Posterior vena cava (tissue), 2 donors: ENCODE measurements around the gene IL17RA. TPM values are rescaled to one million over a fixed set of nuclear protein-coding genes. Genes with fewer than 3 reads are reported as not detected.

ENCODE experiments used
- DNase-seq: peaks from one replicate; pipeline ENCODE4 v3.0.0-alpha.2; 2020; ENCODE audit warnings: low spot score
- intact Hi-C, 2 donors: fragments of 100-400 bp; cut with DNase I; formaldehyde crosslinking; loops; one replicate each; pipeline versions ENCODE4 v1.14.1 to v1.14.2; 2022 to 2023
- total RNA-seq, 2 donors: library from RNA; stranded (reverse); fragmentation: NEBNext Ultra II Directional; extraction: Animal tissue kit (Norgen Biotek cat#: 25700); gene quantifications; one replicate each; pipeline ENCODE4 v1.2.1, GENCODE V29; 2021
- donor health status: DM: yes; HTN: yes; CAD: no.
- donor health status: DM: yes; HTN: yes; CAD: no.

Gene IL17RA
- total RNA-seq, 2 donors from 2014 or later, result 11.5 to 21.8 TPM

DNA sequence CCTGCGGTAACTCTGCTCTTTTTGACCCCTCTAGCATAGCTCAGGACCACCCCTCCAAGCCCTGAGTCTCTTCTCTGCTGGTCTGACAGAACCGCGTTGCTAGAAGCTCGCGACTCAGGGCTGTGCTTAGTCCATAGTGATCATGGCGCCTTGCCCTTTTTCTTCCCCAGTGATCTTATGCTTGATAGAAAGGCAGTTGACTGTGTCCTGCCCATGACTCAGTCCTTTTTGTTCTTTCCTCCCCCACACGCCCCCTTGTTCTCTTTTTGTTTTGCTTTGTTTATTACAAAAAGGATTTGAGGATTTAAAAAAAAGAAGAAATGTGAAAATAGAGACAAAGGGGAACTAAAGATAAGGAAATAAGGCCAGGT, 17.5 kb downstream of the IL17RA start:
- intact Hi-C loops, result no loop called here
- DNase-seq, result peak; percentile 40

DNA sequence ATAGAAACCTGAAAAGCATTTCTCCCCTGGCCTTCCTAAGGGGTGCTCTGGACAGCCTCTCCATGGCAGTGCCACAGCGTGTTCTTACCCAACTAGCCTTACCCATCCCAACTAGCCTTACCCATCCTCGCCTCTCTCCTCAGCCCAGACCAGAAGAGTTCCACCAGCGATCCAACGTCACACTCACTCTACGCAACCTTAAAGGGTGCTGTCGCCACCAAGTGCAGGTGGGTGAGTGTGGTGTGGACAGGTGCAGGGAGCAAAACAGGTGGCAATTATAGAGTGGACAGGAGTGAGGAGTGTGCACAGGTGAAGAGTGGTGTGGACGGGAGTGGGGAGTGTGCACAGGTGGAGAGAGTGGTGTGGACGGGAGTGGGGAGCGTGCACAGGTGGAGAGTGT, 18.6 kb downstream of the IL17RA start:
- intact Hi-C loops, result no loop called here
- DNase-seq, result peak; percentile 40

DNA sequence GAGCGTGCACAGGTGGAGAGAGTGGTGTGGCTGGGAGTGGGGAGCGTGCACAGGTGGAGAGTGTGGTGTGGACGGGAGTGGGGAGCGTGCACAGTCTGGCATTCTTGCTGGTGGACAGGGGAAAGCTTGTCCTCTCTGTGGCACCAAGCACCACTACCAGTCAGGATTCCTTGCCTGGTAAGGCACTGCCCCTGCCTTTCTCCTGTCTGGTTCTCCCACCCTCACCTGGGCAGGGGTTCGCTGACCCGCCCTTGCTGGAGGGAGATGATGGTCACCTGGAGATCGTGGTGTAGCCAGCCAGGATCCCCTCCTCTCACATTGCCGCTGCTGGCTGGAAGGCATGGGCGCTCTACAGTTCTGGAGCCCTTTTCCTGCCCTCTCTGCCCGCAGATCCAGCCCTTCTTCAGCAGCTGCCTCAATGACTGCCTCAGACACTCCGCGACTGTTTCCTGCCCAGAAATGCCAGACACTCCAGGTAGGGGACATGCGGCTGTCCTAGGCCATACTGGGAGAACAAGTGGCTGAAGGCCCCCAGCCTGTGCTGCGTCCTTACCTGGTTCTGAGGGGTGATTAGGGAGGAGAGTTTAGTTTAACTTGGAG, 19.6 kb downstream of the IL17RA start:
- peak; percentile 44 for DNase-seq
- intact Hi-C loops, result no loop called here

DNA sequence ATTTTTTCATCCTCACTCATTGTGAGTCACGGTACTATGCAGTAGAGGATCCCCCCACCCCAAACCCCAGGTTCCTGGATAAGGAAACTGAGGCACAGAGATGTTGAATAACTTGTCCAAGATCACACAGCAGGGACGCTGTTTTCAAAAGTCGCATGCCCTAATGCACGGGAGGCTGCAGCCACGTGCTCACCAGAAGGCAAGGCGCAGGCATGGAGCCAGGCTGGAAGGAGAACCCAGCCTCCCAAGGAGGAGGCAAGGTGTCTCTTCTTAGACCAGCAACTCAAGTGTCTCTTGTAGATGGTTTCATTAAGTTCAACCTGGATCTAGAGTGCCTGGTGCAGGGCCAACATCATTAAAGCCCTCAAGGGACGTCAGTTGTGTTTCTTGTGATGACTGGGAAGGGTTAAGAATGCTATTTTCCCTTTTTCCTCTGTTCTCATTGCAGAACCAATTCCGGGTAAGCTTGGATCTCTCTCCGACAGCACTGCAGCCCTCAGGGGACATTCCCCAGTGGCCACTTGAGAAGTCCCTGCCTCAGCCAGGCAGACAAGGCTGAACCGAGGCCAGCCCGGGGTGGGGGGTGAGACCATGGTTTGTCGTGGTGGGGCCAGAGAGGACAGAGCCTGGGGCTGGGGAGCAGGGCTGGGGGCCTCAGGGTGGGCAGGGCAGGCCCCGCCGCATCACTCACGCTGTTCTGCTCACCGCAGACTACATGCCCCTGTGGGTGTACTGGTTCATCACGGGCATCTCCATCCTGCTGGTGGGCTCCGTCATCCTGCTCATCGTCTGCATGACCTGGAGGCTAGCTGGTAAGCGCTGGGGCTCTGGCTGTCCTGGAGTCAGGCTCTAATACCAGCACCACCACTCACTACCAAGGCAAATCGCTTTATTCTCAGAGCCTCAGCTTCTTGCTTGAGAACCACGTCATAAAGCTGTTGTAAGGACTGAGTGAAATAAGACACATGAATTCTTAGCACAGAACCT, 20.6 kb downstream of the IL17RA start:
- DNase-seq, result peak; percentile 58

DNA sequence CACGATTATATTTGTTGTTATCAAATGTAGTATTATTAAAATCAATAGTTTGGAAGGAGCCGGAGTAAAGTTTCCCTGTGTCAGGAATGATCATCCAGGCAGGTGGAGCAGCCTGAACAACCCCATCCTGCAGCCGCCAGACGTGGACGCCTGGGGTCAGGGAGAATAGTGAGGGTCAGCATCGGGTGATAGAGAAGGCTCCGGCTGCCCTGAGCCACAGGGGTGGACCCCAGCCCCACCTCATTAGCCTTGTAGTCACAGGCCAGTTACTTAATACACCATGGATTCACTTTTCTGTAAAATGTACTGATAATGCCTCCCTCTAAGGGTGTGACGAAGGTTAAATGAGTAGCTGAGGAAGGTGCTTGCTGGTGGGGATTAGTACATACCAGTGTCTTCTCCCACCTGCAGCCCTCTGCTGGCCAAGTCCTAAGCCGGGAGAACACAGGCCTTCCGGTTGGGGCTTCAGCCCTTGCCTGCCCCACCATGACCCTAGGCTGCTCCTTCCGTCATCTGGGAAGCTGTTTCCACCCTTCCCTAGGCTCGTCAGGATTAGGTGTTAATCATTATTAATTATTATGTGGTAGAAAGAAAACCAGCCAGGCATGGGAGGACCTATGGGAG, 21.5 kb downstream of the IL17RA start:
- DNase-seq, result peak; percentile 18
- intact Hi-C loops, result no loop called here

More for the DNA sequence above, 20.6 kb downstream of the IL17RA start:
- intact Hi-C loops, result no loop called here

DNA sequence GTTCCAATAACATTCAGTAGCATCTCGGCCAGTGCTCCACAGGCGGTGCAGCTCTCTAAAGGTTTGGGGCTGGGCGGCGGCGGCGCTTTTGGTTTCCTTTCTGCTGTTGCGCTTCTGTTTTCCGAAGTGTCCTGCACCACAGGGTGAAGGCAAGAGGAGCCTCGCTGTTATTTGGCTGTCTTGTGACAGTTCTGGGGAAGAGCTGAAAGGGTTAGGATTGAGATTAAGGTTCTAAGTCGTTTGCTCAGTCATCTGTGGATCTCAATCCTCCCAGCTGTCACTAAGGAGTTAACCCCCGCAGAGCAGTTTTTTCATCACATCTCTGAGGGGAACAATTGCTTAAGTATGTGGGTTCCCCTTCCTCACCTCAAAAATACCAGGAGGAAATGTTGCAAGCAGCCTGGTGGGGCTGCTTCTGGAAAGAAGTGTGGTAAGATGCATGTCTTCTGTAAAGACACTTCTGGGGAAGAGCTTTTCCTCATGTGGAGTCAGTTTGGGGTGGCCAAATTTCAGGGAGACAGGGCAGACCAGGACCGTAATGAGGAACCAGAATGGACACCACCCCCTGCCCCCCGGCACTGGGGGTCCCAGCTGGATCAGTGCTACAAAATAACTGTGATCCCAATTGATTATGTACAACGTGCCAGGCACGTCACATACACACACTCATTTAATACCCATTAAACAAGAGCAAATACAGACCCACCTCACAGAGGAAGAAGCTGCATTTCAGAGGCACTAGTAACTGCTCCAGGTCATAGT, 22.2 kb downstream of the IL17RA start:
- intact Hi-C loops, result no loop called here
- peak; percentile 81 for DNase-seq

DNA sequence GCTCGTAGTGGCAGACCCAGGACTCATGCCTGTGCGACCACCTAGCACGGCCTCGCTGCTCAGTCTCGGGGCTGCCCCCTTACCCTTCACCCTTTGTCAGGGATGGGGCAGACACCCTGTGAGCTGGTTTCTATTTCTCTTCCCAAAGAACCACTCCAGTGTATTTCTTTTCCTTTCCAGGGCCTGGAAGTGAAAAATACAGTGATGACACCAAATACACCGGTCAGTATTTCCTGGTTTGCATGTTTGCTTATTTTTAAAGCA, 22.7 kb downstream of the IL17RA start:
- DNase-seq, result peak; percentile 34
- intact Hi-C loops, result no loop called here

DNA sequence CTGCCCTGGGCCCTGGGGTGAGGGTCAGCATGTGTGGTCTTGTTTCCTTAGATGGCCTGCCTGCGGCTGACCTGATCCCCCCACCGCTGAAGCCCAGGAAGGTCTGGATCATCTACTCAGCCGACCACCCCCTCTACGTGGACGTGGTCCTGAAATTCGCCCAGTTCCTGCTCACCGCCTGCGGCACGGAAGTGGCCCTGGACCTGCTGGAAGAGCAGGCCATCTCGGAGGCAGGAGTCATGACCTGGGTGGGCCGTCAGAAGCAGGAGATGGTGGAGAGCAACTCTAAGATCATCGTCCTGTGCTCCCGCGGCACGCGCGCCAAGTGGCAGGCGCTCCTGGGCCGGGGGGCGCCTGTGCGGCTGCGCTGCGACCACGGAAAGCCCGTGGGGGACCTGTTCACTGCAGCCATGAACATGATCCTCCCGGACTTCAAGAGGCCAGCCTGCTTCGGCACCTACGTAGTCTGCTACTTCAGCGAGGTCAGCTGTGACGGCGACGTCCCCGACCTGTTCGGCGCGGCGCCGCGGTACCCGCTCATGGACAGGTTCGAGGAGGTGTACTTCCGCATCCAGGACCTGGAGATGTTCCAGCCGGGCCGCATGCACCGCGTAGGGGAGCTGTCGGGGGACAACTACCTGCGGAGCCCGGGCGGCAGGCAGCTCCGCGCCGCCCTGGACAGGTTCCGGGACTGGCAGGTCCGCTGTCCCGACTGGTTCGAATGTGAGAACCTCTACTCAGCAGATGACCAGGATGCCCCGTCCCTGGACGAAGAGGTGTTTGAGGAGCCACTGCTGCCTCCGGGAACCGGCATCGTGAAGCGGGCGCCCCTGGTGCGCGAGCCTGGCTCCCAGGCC, 23.7 kb downstream of the IL17RA start:
- DNase-seq, result peak; percentile 81
- intact Hi-C loops, result no loop called here

DNA sequence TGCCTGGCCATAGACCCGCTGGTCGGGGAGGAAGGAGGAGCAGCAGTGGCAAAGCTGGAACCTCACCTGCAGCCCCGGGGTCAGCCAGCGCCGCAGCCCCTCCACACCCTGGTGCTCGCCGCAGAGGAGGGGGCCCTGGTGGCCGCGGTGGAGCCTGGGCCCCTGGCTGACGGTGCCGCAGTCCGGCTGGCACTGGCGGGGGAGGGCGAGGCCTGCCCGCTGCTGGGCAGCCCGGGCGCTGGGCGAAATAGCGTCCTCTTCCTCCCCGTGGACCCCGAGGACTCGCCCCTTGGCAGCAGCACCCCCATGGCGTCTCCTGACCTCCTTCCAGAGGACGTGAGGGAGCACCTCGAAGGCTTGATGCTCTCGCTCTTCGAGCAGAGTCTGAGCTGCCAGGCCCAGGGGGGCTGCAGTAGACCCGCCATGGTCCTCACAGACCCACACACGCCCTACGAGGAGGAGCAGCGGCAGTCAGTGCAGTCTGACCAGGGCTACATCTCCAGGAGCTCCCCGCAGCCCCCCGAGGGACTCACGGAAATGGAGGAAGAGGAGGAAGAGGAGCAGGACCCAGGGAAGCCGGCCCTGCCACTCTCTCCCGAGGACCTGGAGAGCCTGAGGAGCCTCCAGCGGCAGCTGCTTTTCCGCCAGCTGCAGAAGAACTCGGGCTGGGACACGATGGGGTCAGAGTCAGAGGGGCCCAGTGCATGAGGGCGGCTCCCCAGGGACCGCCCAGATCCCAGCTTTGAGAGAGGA, 24.5 kb downstream of the IL17RA start:
- intact Hi-C loops, result no loop called here
- DNase-seq, result peak; percentile 75

DNA sequence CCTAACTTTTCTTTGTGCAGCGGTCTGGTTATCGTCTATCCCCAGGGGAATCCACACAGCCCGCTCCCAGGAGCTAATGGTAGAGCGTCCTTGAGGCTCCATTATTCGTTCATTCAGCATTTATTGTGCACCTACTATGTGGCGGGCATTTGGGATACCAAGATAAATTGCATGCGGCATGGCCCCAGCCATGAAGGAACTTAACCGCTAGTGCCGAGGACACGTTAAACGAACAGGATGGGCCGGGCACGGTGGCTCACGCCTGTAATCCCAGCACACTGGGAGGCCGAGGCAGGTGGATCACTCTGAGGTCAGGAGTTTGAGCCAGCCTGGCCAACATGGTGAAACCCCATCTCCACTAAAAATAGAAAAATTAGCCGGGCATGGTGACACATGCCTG, 25.2 kb downstream of the IL17RA start:
- intact Hi-C loops, result no loop called here
- peak; percentile 57 for DNase-seq

DNA sequence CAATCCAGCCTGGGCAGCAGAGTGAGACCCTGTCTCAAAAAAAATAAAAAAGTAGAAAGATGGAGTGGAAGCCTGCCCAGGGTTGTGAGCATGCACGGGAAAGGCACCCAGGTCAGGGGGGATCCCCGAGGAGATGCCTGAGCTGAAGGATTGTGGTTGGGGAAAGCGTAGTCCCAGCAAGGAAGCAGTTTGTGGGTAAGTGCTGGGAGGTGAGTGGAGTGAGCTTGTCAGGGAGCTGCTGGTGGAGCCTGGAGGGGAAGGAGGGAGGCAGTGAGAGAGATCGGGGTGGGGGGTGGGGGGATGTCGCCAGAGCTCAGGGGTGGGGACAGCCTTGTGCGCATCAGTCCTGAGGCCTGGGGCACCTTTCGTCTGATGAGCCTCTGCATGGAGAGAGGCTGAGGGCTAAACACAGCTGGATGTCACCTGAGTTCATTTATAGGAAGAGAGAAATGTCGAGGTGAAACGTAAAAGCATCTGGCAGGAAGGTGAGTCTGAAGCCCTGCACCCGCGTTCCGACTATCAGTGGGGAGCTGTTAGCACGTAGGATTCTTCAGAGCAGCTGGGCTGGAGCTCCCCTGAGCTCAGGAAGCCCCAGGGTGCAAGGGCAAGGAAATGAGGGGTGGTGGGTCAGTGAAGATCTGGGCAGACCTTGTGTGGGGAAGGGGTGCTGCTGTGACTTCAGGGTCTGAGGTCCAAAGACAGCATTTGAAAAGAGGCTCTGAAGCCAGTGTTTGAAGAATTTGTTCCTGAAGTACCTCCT, 26.2 kb downstream of the IL17RA start:
- intact Hi-C loops, result no loop called here
- peak; percentile 55 for DNase-seq

DNA sequence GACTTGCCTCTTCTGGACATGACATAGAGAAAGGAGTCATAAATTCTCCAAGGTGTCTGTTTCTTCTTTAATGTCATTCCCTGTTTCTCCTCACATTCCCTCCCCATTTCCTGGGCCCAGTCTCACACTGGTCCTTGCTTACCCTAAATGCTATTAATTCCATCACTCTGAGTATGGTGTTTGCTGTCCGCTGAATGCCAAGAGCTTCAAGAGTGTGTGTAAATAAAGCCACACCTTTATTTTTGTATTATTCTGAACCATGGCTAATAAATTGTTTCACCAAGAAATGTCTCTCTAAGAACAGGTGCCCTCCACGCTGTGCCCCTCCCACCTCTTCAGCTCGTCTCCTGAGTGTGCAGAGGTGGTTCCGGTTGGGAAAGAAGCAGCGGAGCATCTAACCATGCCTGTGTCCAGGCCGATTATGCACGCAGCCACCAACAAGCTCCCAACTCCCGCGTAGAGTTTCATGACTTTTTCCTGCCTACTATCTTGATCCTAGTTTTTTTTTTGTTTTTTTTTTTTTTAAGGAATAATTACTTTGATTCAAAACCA, 27.8 kb downstream of the IL17RA start:
- peak; percentile 42 for DNase-seq
- intact Hi-C loops, result no loop called here

DNA sequence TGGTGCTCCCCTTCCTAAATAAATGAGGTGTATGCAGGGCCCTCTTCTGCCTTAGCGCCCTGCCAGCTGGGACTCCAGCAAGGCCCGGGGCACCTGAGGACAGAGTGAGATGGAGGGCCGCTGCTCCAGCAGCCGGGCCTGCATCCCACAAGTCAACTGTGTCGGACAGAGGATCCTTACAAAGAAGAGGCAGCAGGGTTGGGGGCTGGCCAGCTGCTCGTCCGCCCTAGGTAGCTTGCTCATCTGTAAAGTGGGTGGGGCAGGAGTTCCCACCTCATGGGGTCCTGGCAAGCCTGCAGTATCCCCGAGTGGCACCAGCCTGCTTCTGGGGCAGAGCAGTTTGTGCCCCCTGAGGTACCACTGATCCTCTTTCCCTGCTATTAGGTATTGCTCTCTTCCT, 28.8 kb downstream of the IL17RA start:
- intact Hi-C loops, result no loop called here
- DNase-seq, result peak; percentile 61

DNA sequence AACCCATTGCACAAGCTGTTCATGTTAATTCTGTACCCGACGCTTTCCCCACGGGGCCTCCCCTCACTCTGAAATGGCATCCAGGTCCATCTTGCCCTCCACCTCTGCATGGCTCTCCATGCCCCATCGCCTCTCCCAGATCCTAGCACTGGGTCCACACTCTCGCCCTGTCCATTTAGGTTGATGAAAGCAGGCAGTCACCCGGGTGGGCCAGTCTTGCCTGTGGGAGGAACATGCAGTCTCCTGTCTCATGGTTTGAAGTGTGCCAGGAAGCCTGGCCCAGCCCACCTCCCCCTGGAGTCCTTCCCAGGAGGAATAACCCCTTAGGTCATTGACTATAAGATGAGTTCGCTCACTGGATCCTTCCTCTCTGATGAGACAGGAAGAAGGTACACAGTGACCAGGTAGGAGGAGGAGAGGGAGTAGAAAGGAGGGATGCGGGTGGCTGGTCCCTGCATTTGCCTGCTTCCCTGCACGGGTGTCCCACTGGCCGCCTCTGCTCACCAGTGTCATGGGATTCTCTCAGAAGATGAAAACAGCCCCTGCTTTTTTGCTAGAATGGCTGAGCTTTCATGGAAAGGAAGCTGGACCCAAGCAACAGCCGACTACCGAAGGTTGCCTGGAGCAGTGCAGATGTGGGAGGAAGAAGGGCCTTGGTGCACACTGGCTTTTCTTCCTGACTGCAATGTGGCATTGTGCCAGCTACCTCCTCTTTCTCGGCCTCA, 29.5 kb downstream of the IL17RA start:
- intact Hi-C loops, result no loop called here
- peak; percentile 68 for DNase-seq

DNA sequence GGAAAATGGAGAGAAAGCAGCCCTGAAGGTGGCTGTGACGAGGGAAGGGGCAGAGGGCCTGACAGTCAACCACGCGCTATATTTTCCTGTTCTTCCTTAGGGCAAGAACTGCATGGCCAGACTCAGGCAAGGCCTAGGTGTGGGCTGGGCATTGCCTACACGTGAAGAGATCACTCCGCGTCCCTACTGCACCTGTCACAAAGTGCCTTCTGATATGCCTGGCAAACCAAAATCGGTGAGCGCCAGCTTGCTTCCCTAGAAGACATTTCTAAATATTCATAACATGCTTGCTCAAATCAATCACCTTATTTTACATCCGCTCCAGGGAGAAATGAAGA, 30.1 kb downstream of the IL17RA start:
- intact Hi-C loops, result no loop called here
- no peak for DNase-seq

DNA sequence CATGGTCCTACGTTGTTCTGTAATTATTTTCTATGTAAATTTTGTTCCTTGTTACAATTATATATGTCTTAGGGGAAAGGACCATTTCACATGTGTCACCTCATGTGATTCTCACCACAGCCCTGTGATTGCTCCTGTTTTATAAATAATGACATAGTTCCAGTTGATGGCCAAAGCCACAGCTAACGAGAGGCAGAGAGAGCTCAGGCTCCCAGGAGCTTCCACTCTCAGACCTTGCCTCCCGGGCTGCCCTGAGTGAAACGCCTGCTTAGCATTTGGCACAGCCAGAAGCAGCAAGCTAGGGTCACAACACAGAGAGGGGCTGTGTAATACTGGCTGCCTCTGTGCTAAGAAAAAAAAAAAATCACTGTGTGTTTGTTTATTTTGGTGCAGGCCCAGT, 30.4 kb downstream of the IL17RA start:
- peak; percentile 40 for DNase-seq
- intact Hi-C loops, result no loop called here
